GM18868 (cell line): ENCODE data around the gene SH3BP5.

Experiments
- ATAC-seq: cut with Tn5 transposase; IDR thresholded peaks from one replicate; pipeline ENCODE4 v1.9.1; 2021; ENCODE audit warnings: mild to moderate bottlenecking, moderate library complexity; ENCODE audit not compliant: unreplicated experiment

Gene SH3BP5

DNA sequence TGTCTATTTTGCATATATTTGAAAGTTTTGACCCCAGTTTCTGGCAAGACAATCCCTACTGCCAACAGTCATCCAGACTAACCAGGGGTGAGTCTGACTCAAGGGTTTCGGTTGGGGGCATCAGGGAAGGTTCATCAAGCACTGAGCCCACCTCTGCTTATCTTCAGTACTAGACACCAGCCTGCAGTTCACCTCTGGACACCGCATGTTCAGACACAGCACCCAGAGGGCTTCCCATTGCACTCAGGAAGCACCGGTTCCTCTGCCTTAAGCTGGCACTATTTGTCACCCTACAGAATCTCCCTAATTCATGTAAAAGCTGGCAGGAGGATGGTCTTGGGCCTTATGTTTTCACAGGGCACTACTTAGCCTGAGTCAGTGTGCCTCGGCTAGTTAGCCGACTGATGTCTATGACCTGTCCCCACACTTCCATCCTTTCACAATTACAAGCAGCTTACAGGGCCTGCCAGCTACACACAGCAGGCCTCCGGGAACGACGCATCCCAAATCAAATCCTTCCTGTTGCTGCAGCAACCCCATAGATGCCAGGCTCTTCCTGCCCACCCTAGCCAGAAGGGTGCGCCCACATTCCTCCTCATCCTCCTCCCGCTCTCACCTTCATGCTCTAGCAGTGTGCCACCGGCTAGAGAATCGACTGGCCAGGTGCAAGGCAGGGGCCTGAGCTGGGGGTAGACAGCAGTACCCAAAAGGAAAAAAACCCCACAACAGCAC lies 52.5 kb downstream of the SH3BP5 start:
- ATAC-seq = no peak

DNA sequence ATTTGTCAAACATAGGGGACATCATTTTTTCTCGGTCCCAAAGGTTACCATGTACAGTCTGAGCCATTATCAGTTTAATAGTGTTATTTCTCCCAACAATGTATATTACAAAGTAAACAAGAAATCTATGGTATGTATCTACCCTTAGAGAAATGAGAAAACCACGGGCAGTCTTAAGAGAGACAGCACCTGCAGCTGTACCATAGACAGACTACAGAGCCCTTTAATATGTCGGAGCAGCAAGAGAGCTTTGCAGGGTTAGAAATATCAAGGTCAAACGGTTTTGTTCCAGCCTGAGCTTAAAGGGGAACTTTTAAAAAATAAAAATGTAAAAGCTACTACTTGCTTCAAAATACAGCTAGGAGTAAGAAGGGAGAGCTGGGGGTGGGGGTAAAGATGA lies 53.2 kb downstream of the SH3BP5 start:
- no peak for ATAC-seq

DNA sequence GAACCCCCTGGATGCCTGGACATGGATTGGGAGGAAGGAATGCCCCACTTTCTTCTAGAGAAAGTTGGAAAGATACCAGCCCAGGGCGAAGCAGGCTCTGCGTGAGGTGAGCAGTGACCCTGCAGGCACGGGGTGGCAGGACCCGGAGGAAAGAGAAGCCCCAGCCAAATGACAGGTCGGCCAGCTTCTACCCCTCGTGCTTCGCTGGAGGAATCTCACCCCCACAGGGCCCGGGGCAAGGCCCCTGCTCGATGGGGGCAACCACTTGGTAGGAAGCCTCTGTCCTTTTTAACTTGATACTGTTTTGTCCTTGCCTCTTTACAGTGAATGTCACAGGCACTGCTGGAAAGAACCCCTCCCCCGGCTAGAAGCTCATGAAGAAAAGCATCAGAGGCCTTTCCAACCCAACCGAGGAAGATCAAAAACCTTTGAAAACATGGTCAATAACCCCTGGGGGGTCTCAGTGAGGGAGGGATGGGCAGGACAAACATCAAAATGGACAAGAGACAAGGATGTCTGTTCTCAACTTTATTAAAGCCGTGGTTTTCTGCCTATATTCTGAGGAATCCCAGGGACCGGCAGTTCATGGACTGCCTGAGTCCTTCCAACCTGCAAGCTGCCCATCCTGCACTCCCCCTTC lies 54.4 kb downstream of the SH3BP5 start:
- no peak for ATAC-seq

DNA sequence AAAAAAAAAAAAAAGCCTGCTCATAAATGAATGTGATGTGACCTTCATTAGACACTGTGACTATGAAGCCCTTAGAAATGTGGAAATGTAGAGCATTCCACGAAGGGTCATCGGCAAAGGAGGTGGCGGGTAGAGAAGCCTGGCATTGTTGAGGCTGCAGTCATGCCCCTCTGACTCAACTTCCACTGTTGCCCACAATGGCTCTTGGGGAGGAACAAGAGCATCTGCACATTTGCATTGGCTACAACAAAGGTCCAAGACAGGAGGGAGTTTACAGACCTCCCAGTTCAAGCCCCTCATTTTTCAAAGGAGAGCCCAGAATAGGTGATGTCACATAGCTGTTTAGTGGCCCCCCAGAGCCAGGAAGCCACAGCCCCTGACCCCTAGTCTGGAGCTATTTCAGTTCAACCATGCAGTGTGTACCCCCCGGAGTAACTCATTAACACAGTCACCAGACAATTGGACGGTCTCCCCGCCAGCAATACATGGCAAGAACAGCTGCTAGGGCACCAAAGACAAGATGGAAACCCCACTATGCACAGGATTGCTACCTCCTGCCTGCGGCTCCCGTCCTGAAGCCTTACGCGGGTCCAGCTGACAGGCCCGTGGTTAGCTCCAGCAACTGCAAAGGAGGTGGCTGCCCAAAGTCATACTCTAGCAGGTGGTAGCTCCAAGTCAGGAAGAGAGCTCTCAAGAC lies 56.2 kb downstream of the SH3BP5 start:
- ATAC-seq = no peak

DNA sequence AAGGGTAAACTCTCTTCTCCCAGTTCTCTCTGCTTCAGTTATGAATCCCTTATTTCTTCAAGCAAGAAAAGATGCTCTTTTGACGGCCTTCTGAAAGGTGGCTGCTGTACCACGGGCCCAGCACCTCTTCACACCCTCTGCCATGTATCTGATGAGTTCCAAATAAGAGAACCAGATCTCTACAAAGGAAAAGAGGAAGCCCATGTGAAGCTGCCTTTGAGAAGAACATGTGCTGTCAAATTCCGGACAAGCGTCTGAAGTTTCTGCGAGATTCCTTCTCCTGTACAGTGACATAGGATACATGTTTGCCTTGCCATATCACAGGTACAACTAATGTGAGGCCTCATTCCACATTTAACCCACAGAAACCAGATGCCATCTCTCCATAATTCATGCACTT lies 59.2 kb downstream of the SH3BP5 start:
- no peak for ATAC-seq

DNA sequence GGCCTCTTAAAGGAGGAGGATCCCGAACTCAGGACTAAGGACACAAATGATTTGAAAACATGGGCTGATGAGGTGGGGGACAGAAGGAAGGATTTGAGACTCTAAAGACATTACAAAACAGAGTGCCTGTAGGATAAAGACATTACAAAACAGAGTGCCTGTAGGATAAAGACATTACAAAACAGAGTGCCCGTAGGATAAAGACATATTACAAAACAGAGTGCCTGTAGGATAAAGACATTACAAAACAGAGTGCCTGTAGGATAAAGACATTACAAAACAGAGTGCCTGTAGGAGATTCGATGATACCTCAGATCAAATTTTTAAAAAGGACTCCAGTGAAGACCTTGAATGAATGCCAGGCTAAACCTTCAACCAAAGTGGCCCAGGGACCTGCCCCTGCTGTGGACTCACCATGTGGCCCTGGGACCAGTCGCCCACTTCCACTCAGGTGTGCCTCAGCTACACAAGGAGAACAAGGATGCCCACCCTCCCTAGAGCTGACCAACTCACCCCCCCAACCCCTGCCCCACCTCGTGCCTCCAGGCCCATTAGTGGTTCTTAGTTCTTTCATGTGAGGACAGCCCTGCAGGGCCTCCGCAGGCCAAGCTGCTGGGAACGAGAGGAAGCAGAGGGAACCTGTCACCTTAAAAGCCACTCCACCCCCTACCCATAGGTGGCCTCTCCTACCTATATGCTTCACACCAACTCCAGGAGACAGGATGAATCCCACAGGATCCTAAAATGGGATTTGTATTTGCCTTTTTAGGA lies 59.8 kb downstream of the SH3BP5 start:
- no peak for ATAC-seq

DNA sequence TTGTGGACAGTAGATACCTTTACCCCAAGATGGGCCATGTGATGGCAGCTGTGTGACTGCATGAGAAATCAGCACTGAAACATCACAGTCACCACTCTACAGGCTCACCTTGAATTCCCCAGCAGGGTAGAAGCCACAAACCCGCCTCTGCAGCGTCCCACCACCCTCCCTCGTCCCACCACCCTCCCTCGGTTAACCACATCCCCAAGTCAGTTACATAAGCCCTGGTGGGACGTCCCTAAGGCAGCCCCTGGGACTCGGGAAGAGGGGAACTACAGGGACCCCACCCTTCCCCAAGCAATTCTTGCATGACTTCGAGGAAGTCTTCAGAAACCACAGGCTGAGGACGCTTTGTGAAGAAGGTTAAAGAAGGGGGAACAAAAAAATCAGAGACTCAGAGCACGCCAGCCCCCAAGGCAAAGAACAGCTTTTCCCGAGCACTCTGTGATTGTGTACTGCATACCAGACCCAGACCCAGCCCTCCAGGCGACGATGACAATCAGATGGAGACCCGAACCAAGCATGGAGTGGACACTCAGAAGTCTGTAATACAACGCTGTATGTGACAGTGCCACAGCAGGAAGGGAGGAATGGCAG lies 60.5 kb downstream of the SH3BP5 start:
- ATAC-seq = peak; percentile 78

DNA sequence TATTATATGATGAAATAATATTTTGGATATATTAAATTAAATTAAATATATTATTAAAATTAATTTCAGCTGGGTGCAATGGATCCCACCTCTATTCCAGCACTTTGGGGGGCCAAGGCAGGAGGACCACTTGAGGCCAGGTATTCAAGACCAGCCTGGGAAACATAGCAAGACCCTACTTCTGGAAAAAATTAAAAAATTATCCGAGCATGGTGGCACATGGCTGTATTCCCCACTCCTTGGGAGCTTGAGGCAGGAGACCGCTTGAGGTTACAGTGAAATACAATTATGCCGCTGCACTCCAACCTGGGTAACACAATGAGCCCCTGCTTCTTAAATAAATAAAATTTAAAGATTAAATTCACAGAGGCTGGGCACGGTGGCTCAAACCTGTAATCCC lies 61.4 kb downstream of the SH3BP5 start:
- ATAC-seq = no peak

DNA sequence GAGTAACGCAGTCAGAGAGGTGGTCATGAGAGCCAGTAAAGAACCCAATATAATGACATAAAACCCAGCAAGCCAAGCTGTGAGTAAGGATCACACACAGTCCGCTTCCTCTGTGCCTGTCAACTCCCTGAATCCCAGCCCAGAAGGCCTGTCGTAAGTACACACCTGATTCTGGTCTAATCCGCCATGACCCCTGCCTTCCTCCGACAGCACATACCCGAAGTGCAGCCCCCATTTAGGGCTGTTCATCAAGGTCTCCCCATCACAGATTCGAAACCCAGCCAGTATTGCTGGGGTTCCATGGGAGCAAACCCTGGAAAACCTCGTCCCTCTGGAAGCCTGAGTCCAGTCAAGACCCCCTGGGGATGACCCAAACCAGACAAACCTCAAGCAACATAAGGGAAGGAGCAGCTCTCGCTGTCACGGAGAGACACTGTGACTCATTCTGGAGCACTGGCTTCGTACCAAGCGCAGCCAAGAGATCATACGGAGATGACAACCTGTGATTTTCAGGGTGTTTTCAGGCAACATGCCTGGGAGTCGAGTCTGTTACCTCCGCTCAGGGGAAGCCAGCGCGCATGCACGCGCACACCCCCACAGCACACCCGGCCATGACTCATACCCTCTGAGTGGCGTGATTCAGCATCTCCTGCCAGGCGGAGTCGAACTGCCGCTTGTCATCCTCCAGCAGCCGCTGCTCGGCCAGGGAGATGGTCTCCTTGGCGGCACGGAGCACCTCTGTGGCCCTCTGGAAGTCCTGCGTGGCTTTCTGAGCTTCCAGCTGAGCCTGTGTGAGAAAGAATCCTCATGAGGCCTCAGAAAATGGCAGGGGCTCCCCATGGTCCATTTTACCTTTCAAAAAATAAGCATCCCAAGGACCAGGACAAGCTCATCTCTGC lies 63.0 kb downstream of the SH3BP5 start:
- ATAC-seq = peak; percentile 71

DNA sequence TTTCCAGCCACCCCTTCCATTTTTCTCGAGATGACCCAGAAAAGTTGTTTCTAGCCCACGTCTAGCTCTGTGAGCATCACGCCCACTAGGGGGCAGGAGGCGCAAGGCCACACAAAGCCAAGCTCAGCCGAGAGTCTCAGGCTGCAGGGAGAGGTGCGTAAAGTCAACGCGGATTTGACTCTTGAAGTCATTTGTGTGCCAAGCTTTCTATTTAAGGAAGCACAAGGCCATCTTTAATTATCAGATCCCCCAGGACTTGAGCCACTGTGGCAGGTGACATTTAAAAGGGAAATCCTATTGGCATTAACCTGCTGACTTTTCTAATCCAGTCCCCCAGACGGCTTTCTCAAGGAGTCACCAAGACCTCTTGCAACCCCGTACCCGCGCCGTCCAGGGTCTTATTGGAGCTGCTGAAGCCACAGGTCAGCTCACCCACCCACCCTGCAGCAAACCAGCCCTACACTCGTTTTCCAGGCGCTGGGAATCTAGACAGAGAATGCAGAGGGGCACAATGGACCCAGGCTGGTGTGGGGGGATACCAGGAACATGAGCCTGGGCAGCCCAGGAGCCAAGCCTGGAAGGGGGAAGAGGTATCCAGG lies 64.3 kb downstream of the SH3BP5 start:
- peak; percentile 37 for ATAC-seq

DNA sequence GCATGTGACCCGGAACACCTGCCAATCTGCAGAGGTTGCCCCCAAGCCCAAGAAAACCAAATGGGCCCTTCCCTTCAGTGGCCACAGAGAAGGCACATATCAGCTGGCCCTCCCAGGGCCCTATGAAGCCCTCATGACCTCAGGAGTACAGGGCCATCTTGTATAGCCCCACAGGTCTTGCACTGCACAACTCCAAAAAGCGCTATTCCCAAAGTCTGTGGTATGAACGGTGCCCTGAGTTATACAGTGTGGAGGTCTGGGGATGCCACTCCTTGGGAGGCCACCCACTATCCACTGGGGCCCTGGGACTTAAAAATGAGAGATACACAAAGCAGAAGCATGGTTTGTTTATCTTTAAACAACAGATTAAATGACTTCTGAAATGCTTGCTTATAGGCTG lies 64.9 kb downstream of the SH3BP5 start:
- ATAC-seq = no peak

DNA sequence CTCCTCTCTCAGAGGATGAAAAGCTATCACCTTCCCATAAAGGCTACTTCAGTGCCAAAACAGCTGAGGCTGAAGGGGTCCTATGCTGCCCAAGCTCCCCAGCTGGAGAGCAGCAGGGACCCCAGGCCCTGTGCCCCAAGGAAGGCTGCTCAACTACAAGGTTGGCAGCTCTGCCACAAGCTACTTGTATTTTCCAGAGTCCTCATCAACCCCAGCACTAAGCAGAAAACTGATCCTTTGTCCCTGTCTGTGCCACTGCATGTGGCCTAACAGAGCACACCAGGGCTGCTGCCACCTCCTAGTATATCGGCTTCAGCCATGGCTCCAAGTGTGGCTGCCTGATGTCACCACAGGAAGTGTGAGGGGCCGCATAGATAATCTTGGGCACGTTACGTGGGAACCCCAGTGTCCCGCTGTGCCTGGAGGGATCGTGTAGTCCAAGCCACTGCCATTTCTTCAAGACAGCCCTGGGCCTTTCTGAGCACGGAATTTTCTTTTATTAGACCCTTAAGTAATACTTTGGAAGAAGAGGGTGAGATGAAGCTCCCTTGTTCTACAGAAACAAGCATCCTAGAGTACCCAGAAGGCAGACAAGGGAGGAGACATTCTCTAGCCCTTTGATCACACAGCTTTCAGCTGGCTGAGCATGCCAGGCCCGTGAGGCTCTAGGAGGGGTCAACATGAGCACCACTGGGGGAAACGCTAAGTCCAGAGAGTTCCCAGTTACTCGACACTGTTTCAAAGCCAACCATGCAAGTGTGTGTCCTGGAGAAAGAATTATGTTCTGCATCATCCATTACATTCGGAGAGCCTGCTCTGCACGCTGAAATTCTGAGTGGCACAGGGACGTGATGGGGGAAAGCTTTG lies 65.6 kb downstream of the SH3BP5 start:
- no peak for ATAC-seq

DNA sequence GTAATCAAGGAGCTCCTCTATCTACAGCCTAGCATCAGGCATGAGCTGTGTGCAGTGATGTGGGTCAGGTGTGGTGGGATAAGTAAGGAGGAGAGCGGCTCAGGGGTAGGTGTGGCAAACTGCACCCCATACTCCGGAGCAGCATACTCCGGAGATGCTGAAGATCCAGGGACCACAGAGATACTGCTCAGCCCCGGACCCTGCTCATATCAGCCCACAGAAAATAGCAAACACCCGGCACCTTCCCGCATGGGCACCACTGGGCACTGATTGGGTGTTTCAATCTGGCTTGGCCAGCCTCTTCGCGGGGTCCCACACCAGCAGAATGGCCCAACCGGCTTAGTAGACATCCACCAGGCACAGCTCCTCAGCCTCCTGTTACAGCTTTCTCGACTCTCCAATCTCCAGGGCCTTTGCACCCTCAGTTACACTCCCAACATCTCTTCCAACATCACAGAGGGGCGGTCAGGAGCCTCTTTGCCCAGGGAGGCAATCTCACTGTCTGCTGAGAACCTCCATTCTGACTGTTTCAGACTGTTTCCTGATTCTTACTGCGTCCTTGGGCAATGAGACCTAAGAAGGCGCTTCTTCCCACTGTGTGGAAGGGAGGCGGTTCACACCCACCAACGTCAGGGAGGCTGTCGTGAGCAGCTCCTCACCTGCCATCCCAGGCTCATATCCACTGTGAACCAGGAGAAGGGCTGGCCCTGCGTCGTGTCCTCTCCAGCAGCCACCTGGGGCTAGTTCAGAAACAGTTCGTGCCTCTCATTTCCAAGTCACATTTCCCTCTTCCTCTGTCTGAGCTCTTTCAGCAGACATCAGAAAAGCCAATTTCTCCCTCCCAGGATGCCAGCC lies 66.5 kb downstream of the SH3BP5 start:
- ATAC-seq = no peak

DNA sequence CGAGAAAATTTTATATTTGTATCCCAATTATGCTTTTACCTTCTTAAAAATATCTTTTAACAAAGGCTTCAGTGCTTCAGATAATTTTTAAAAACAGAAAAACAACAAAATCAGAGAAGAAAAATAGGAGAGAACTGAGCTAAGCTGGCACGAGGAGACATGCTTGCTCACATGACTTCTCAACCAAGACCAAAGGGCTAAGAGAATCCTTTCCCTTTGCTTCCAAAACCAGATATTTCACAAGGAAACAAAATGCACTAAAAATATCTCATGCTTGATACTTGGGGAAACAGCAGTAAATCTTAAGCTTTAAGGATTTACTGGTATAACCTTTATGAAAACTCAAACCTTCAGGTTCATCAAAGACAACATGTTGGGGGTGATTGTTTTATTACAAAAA lies 67.9 kb downstream of the SH3BP5 start:
- no peak for ATAC-seq

DNA sequence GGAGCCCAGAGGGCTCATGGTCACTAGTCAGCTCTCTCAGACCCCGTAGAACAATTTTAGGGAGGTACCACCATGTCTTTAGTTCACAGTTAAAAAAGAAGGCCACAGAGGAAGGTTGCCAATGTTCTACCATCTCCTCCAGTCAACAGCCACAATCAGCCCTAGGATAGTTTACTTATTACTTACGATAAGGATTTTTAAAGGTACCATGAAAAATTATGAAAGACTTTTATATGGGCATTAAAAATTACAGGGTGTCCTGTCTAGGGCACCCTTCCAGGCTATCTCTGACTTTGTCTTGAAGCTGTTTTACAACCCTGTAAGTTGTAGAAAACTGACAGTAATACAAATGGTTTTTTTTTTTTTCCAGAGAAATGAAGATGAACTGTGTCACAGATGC lies 68.5 kb downstream of the SH3BP5 start:
- no peak for ATAC-seq

DNA sequence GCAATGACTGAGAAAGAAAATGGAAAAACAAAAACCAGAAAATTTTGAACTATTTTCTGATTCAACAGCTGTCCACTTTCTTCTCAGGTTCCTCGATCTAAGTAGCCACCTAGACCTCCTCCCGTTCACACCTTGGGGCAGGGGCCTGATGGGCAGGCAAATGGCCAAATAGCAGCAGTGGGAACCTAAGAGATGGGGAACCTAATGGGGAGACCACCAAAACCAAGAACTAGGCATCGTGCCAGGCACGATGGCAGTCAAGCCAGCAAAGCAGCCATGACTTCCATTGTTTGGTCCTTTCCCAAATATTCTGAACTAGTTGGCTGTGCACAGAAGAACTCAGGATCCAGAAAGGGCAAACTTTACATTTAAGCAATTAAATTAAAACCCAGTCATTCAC lies 69.3 kb downstream of the SH3BP5 start:
- ATAC-seq = no peak

DNA sequence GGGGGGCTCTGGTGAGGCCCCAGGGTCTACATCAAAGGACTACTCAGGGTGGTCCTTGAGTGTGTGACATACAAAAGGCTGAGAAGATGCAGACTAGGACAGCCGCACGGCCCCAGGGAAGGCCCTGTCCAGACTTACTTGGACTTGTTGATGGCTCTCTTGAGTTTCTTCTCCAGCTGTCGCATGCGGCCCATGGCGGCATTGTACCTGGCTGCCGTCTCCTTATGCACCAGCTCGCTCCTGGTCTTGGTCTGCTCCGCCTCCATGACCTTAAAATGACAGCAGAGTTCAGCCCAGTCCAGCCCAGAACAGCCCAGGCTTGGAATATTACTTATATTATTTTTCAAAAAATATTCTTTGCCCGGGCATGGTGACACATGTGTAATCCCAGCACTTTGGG lies 70.4 kb downstream of the SH3BP5 start:
- no peak for ATAC-seq

DNA sequence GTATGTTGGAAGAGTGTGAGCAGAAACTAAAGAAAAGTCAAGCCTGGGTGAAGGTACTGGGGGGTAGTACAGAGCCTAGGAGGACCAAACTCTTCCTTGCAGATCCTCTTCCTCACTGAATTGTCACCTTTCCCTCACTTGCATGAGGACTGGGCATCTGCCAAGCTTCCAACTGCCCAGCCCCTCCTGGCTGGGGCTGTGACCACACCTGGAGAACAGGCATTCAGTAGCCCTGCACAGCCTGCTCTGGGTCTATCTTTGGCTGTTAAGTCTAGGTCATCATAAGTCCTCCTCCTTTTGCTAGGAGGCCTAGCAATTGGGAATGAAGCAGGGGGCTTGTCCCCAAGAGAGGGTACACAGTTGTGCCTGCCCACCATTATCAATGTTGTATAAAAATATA lies 71.1 kb downstream of the SH3BP5 start:
- ATAC-seq = no peak
